ENCODE data around the gene SUMO2. TPM values are rescaled to one million over a fixed set of nuclear protein-coding genes. Genes with fewer than 3 reads are reported as not detected.
"Not testable (repeated sequence)": the region's sequence is repeated elsewhere in the genome, so short reads cannot be mapped to it uniquely, and the experiment has no call there.

Gene SUMO2
- total and polyA plus RNA-seq, 2 experiments from 2014 or later, result 91.3 to 485 TPM

DNA sequence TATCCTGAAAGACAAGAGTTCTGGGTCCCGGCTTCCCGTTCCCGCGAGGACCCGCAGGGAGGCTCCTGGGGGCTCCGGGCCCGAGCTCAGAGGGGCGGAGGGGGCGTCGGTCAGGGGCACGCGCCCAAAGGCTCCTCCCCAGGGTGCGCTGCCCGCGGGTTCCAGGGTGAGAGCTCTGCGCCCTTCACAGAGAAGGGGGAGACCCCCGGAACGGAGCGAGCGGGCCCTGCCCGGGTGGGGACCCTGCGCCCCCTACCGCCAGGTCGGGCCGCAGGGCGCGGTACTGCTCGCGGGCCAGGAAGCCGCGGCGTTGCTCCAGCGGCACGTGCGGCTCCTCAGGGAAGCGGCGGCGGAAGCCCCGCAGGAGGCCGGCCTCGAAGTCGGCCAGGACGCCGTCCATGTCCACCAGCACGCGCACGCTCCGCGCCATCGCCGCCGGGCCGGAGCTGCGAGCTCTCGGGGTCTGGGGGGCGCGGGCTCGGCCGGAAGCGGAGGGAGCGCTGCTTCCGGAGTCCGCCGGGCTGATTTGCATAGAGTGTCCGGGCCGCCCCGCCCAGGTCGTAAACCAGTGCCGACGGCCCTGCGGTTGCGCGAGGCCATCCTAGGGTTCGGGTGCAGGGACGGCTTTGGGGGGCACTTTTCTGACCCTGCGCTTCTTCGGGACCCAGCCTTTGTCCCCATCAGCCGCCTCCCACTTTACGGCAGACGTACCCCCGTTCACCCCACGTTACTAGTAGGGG lies 51.3 kb downstream of the SUMO2 start, which contains the start of gene NT5C:
NT5C (minus strand) TSS at position 465 of the 740 bp plus-strand sequence; CDS start at position 430, 35 bp downstream.
- Histone ChIP-seq H3K36me3 (peaks cover 3% of the 10 kb centered on the region), H3K4me1 (ENCODE audit: low read depth) (no peaks in the 10 kb centered on the region), H3K4me3 (peak within 1 kb of the TSS; percentile 84), H3K9me3 (ENCODE audit: low read depth) (no peaks in the 10 kb centered on the region), H3K27ac (peak within 1 kb of the TSS; percentile 84), H3K27me3 (no peaks in the 10 kb centered on the region)
- TF ChIP-seq, protein P1, sequence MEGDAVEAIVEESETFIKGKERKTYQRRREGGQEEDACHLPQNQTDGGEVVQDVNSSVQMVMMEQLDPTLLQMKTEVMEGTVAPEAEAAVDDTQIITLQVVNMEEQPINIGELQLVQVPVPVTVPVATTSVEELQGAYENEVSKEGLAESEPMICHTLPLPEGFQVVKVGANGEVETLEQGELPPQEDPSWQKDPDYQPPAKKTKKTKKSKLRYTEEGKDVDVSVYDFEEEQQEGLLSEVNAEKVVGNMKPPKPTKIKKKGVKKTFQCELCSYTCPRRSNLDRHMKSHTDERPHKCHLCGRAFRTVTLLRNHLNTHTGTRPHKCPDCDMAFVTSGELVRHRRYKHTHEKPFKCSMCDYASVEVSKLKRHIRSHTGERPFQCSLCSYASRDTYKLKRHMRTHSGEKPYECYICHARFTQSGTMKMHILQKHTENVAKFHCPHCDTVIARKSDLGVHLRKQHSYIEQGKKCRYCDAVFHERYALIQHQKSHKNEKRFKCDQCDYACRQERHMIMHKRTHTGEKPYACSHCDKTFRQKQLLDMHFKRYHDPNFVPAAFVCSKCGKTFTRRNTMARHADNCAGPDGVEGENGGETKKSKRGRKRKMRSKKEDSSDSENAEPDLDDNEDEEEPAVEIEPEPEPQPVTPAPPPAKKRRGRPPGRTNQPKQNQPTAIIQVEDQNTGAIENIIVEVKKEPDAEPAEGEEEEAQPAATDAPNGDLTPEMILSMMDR (IDR thresholded peaks at IDR 0.05; ENCODE audit: low read depth, low read length), result peak; percentile 71
- peak; percentile 86 to 90 for DNase-seq (ENCODE audit: low read depth in 1 of 2, low spot score in 1 of 2)

DNA sequence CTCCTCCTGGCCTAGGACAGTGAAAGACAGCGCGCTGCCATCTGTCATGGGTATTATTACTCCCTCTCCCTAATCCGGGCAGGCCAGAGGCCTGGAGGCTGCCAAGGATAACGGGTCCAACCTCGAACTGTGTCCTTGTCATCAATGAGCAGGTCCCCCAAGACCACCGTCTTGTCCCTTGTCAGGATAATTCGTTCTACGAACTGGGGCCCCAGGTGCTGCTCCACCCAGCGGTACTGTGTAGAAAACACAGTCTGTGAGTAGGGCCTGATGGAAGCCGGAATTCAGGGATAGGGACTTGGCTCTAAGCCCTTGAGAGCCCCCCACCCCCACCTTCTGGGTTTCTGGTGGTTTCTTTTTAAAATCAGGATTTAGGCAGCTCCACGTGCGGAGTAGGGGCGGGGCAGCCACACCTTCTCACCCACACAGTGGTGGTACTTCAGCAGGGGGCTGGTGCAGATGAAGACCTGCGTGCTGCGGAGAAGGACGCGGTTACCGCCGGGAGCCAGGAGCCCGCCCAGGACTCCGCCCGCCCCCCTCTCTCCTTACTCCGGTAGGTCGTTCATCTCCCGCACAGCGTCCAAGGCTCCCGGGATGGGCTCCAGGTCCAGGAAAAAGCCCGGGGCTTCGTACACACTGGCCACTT lies 52.0 kb downstream of the SUMO2 start:
- Histone ChIP-seq H3K4me1 (ENCODE audit: low read depth) (no peaks in the 10 kb centered on the region), H3K27ac (peak overlapping the region; percentile 84), H3K9me3 (ENCODE audit: low read depth) (no peaks in the 10 kb centered on the region), H3K27me3 (no peaks in the 10 kb centered on the region), H3K4me3 (peak overlapping the region; percentile 84), H3K36me3 (peaks cover 3% of the 10 kb centered on the region)
- TF ChIP-seq, protein P1 (IDR thresholded peaks at IDR 0.05; ENCODE audit: low read depth, low read length), result peak; percentile 63
- DNase-seq (ENCODE audit: low read depth in 1 of 2, low spot score in 1 of 2), result peak; percentile 67 to 76

DNA sequence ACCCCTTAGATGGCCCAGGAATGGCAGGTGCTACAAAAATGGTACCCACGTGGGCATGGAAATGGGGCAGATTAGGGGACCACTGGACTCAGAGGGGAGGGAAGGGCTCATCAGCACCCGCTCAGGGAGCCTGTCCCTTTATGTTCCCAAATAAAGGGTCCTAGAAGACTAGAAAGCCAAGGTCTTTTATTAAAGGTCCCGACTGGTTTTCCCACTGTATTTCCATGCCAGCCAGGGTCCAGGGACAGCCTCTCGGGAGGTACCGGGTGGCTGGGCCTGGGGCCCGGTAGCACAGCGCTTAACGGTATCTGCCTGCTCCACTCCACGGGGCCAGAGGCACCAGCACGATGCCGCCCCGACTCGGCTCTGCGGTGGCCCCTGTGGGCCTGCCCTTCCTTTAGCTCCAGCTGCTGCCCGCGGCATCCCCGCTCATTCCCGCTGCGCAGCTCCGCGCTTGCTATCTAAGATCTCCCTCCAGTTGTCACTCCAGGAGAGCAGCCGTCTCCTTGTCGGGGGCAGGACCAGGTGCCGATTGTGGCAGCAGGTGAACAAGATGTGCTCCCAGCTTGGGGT lies 52.6 kb downstream of the SUMO2 start:
- Histone ChIP-seq H3K36me3 (peaks cover 3% of the 10 kb centered on the region), H3K27ac (peak overlapping the region; percentile 84), H3K27me3 (no peaks in the 10 kb centered on the region), H3K4me3 (peak overlapping the region; percentile 84), H3K4me1 (ENCODE audit: low read depth) (no peaks in the 10 kb centered on the region), H3K9me3 (ENCODE audit: low read depth) (no peaks in the 10 kb centered on the region)
- TF ChIP-seq, protein P1 (IDR thresholded peaks at IDR 0.05; ENCODE audit: low read depth, low read length), result no peak
- no peak for DNase-seq (ENCODE audit: low read depth in 1 of 2, low spot score in 1 of 2)

DNA sequence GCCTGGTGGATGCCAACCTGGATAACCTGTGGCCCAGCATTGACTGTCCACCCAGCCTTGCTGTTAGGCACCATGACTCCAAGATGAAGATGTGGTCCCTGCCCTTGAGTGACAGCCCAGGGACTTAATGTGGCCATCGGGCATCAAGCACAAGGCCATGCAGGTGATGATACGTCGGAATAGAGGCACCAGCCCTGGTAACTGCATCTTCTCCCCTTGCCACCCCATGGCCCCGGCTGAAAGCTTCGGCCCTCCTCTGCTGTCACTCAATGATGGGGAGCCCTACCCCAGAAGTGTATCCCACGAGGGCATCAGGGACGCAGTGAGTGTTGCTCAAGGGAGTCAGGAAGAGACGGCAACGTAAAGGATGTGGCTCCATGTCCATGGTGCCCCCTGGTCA lies 53.2 kb downstream of the SUMO2 start:
- H3K4me1 ChIP-seq (ENCODE audit: low read depth), result no peaks in the 10 kb centered on the region
- H3K4me3 ChIP-seq, result no peak overlapping the region
- H3K27me3 ChIP-seq, result no peaks in the 10 kb centered on the region
- no peaks in the 10 kb centered on the region for H3K9me3 ChIP-seq (ENCODE audit: low read depth)
- TF ChIP-seq, protein P1 (IDR thresholded peaks at IDR 0.05; ENCODE audit: low read depth, low read length), result no peak
- peaks cover 3% of the 10 kb centered on the region for H3K36me3 ChIP-seq
- no peak overlapping the region for H3K27ac ChIP-seq
- no peak for DNase-seq (ENCODE audit: low read depth in 1 of 2, low spot score in 1 of 2)

DNA sequence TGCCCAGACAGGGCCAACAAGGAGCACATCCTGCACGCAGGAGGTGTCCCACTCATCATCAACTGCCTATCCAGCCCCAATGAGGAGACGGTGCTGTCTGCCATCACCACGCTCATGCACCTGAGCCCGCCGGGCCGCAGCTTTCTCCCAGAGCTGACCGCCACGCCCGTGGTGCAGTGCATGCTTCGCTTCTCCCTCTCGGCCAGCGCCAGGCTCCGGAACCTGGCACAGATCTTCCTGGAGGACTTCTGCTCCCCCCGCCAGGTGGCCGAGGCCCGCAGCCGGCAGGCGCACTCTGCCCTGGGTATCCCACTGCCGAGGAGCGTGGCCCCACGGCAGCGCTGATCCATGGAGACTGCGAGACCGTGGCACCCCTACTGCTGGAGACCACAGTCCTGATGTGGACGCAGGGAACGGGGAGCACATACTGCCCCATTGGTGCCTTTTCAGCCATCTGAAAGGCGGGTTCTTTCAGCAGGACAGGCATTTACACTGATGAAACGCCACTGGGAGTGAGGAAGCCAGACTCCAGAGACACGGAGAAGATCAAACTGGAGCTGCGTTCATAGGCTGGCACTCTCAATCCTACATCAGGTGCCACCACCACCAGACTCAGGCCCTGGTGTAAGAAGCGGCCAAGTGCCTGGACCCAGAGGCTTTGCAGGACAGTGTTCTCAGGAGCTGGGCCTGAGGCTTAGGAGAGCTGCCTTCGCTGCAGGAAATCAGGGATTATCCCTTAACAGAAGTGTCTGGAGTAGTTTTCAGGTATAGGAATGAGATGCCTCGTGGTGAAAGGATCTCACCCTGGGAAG lies 53.9 kb downstream of the SUMO2 start:
- TF ChIP-seq, protein P1 (IDR thresholded peaks at IDR 0.05; ENCODE audit: low read depth, low read length), result no peak
- no peak for DNase-seq (ENCODE audit: low read depth in 1 of 2, low spot score in 1 of 2)

DNA sequence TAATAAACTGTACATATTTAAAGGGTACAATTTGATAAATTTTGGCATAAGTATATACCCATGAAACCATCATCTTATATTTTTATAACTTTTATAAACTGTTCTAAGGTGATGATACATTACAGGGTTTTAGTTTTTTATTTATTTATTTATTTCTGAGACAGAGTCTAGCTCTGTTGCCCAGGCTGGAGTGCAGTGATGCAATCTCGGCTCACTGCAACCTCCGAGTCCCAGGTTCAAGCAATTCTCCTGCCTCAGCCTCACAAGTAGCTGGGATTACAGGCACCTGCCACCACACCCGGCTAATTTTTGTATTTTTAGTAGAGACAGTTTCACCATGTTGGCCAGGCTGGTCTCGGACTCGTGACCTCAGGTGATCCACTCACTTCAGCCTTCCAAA lies 54.8 kb downstream of the SUMO2 start:
- H3K36me3 ChIP-seq; DNase-seq (ENCODE audit: low read depth in 1 of 2, low spot score in 1 of 2); H3K27me3 ChIP-seq; H3K9me3 ChIP-seq (ENCODE audit: low read depth); H3K4me1 ChIP-seq (ENCODE audit: low read depth); H3K4me3 ChIP-seq: not testable (repeated sequence)
- H3K27ac ChIP-seq, result peak overlapping the region; percentile 22

More for the DNA sequence above, 53.9 kb downstream of the SUMO2 start:
- Histone ChIP-seq H3K4me3 (no peak overlapping the region), H3K27me3 (no peaks in the 10 kb centered on the region), H3K27ac (no peak overlapping the region), H3K36me3 (peaks cover 3% of the 10 kb centered on the region), H3K4me1 (ENCODE audit: low read depth) (no peaks in the 10 kb centered on the region), H3K9me3 (ENCODE audit: low read depth) (no peaks in the 10 kb centered on the region)

Data from cardiac muscle cell (in vitro differentiated cells and primary cell).